Glutamatergic neuron (in vitro differentiated cells): ENCODE data around the gene COL12A1. TPM values are rescaled to one million over a fixed set of nuclear protein-coding genes. Genes with fewer than 3 reads are reported as not detected.
"Not testable (repeated sequence)": the region's sequence is repeated elsewhere in the genome, so short reads cannot be mapped to it uniquely, and the experiment has no call there.

Experiments
- DNase-seq: peaks from one replicate; pipeline ENCODE4 v3.0.0; 2022
- H3K27ac Mint-ChIP-seq: one replicate; pipeline ENCODE4 v1.8.0; 2020; ENCODE audit warnings: mild to moderate bottlenecking, mixed read lengths, inconsistent platforms; ENCODE audit not compliant: unreplicated experiment
- H3K27me3 Mint-ChIP-seq: one replicate; pipeline ENCODE4 v1.8.0; 2020; ENCODE audit warnings: mild to moderate bottlenecking, moderate library complexity, mixed read lengths, inconsistent platforms; ENCODE audit not compliant: unreplicated experiment
- H3K36me3 Mint-ChIP-seq: one replicate; pipeline ENCODE4 v1.8.0; 2020; ENCODE audit warnings: mild to moderate bottlenecking, mixed read lengths, inconsistent platforms; ENCODE audit not compliant: unreplicated experiment
- H3K4me1 Mint-ChIP-seq: one replicate; pipeline ENCODE4 v1.8.0; 2020; ENCODE audit warnings: mild to moderate bottlenecking, low read depth, mixed read lengths, inconsistent platforms; ENCODE audit not compliant: unreplicated experiment
- H3K4me3 Mint-ChIP-seq: one replicate; pipeline ENCODE4 v1.8.0; 2020; ENCODE audit warnings: mild to moderate bottlenecking, mixed read lengths, inconsistent platforms; ENCODE audit not compliant: unreplicated experiment
- H3K9me3 Mint-ChIP-seq: one replicate; pipeline ENCODE4 v1.8.0; 2020; ENCODE audit warnings: mild to moderate bottlenecking, moderate library complexity, mixed read lengths, inconsistent platforms; ENCODE audit not compliant: unreplicated experiment
- total RNA-seq: library from RNA; stranded (reverse); fragmentation: NEBNext Ultra II Directional; extraction: Animal tissue kit (Norgen Biotek cat#: 25700); gene quantifications from one replicate; pipeline ENCODE4 v1.2.1, GENCODE V29; 2021; ENCODE audit not compliant: unreplicated experiment
- TF ChIP-seq, protein P1 (sequence below): fragments of 200-600 bp; sonication (generic); IDR thresholded peaks from one replicate; pipeline ENCODE4 v1.5.0; 2021; ENCODE audit not compliant: partially characterized antibody, unreplicated experiment

COL12A1 gene
- total RNA-seq, 1 donor from 2014 or later, result 2.4 TPM

DNA sequence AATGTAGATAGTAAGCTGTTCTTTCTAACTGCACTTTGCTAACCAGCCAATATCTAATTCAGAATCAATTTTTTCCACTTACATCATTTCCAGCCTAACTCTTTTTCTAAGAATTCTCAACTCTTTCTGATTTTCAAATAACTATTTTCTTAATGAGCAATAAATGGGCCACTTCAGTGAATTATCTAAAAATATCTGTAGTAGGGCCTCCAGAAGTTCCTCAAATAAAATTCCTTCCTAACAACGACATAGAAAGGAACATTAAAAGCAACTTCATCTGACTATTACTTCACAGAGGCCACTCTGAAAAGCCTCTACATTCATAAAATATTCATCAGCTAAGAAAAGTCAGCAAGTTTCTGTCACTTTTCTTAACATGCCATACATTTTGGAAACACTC, 4.8 kb downstream of the COL12A1 start:
- no peak overlapping the region for H3K27ac Mint-ChIP-seq
- peaks cover 5% of the 10 kb centered on the region for H3K9me3 Mint-ChIP-seq
- no peak for DNase-seq
- H3K27me3 Mint-ChIP-seq, result peaks cover 20% of the 10 kb centered on the region
- TF ChIP-seq, protein P1, sequence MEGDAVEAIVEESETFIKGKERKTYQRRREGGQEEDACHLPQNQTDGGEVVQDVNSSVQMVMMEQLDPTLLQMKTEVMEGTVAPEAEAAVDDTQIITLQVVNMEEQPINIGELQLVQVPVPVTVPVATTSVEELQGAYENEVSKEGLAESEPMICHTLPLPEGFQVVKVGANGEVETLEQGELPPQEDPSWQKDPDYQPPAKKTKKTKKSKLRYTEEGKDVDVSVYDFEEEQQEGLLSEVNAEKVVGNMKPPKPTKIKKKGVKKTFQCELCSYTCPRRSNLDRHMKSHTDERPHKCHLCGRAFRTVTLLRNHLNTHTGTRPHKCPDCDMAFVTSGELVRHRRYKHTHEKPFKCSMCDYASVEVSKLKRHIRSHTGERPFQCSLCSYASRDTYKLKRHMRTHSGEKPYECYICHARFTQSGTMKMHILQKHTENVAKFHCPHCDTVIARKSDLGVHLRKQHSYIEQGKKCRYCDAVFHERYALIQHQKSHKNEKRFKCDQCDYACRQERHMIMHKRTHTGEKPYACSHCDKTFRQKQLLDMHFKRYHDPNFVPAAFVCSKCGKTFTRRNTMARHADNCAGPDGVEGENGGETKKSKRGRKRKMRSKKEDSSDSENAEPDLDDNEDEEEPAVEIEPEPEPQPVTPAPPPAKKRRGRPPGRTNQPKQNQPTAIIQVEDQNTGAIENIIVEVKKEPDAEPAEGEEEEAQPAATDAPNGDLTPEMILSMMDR, result no peak
- H3K4me3 Mint-ChIP-seq, result no peak overlapping the region
- H3K36me3 Mint-ChIP-seq, result no peaks in the 10 kb centered on the region
- H3K4me1 Mint-ChIP-seq, result peaks cover 4% of the 10 kb centered on the region

DNA sequence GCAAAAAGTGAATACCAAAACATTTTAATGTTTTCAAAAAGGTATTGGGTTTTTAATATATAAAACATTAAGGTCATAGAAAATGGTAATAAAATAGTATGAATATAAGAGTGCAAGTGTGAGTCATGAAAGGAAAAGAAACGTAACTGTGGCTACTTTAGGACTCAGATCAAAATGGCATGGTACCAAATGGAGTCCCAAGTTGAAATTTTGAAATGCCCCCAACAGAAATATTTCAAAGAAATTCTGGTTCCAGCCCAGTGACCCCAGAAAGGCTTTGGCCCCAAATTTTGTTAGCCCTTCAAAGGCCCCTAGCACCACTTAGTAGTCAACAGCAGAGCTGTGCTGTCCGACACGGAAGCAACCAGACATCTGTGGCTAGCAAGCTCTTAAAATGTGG, 6.0 kb downstream of the COL12A1 start:
- DNase-seq, result no peak
- no peaks in the 10 kb centered on the region for H3K36me3 Mint-ChIP-seq
- peaks cover 1% of the 10 kb centered on the region for H3K9me3 Mint-ChIP-seq

DNA sequence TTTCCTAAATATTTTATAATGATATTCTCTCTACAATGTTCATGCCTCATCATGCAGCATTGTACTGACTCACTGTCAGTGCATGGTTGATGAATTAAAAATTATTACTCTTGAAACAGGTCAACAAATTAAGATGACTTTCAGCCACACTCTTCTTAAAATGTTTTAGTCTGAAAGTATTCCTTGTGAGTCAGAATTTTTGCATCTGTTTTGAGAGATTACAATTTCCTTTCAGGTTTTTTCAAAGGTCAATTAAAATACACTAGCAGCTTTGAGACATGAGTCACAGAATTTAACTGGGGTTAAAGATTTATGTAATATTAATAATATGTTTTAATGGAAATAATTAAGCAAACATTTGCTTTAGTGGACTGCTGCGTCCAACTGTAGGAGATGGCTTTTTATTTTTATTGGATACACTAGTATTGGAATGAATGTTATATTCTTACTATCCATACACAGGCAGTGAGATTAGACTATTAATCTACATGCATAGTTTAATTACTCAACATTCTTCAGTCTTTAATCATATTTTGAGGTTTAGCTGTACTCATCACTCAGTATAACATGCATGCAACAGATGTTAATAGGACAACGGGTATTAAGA, 9.7 kb downstream of the COL12A1 start:
- Mint-ChIP-seq H3K36me3 (no peaks in the 10 kb centered on the region), H3K4me3 (no peak overlapping the region), H3K4me1 (no peaks in the 10 kb centered on the region), H3K27ac (no peak overlapping the region), H3K27me3 (no peaks in the 10 kb centered on the region), H3K9me3 (peaks cover 4% of the 10 kb centered on the region)
- DNase-seq, result no peak
- TF ChIP-seq, protein P1, result no peak

More for the DNA sequence above, 6.0 kb downstream of the COL12A1 start:
- Mint-ChIP-seq H3K4me3 (no peak overlapping the region), H3K27ac (no peak overlapping the region), H3K4me1 (no peaks in the 10 kb centered on the region), H3K27me3 (peaks cover 20% of the 10 kb centered on the region)
- TF ChIP-seq, protein P1, result no peak

DNA sequence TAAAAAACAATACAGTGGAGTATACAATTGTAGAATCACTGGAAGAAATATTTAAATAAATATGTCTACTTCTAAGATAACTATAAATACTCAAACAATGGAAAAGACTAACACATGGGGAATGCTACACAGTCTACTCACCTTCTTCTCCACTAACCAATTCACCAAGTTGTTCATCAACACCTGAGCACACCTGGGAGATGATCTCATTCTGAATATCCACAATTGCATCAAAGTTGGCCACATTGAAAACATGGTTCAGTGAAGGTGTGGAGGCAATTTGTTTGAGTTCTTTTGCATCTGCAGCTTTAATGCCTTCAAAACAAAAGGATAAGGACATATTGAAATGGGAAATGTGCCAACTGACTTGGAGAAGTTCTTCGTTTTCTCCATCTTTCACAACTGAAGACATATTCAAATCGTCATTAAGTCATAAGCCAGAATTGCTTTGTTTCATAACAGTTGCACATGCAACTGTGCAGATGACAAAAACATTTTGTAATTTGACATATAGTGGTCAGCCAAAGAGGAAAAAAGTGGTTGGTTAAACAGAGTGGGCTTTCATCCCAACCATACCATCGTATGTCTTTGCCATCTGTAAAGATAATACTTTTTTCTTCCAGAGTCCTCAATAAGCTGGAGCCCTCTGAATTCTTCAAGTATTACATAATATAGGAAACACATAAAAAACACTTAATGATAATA, 17.5 kb downstream of the COL12A1 start:
- Mint-ChIP-seq H3K27ac (no peak overlapping the region), H3K4me3 (no peak overlapping the region), H3K9me3 (no peaks in the 10 kb centered on the region), H3K4me1 (no peaks in the 10 kb centered on the region), H3K27me3 (no peaks in the 10 kb centered on the region), H3K36me3 (no peaks in the 10 kb centered on the region)
- DNase-seq, result no peak
- TF ChIP-seq, protein P1, result no peak

DNA sequence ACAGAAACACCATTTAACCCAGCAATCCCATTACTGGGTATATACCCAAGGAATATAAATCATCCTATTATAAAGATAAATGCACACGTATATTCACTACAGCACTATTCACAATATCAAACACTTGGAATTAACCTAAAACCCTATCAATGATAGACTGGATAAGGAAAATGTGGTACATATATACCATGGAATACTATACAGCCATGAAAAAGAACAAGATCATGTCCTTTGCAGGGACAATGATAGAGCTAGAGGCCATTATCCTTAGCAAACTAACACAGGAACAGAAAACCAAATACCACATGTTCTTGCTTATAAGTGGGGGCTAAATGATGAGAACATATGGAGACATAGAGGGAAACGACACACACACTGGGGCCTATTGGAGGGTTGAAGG, 19.3 kb downstream of the COL12A1 start:
- not testable (repeated sequence) for DNase-seq, H3K4me1 Mint-ChIP-seq, H3K36me3 Mint-ChIP-seq, H3K27me3 Mint-ChIP-seq, H3K27ac Mint-ChIP-seq, H3K9me3 Mint-ChIP-seq, H3K4me3 Mint-ChIP-seq
